GM13976 (cell line): ENCODE results near the gene STEEP1.
"Not testable (repeated sequence)": the region's sequence is repeated elsewhere in the genome, so short reads cannot be mapped to it uniquely, and the experiment has no call there.

Experiments used
- DNase-seq: peaks from one replicate; pipeline ENCODE4 v3.0.0; 2012; ENCODE audit warnings: low spot score
- in situ Hi-C: fragments of 300-500 bp; cut with MboI; formaldehyde crosslinking; loops from one replicate; pipeline ENCODE4 v1.12.0; 2022; ENCODE audit warnings: low sequenced_read_pairs, mixed read lengths, inconsistent platforms; ENCODE audit not compliant: unreplicated experiment
- TF ChIP-seq, protein P1 (sequence below): IDR thresholded peaks from 2 replicates; pipeline ENCODE4 v1.5.1; 2012; ENCODE audit warnings: borderline replicate concordance, mild to moderate bottlenecking; ENCODE audit not compliant: insufficient read depth; ENCODE audit errors: extremely low read depth, missing control alignments, control extremely low read depth

STEEP1 gene

GRCh38 chrX:119500061-119500800 lies 65.0 kb downstream of the STEEP1 start:
- TF ChIP-seq, protein P1, sequence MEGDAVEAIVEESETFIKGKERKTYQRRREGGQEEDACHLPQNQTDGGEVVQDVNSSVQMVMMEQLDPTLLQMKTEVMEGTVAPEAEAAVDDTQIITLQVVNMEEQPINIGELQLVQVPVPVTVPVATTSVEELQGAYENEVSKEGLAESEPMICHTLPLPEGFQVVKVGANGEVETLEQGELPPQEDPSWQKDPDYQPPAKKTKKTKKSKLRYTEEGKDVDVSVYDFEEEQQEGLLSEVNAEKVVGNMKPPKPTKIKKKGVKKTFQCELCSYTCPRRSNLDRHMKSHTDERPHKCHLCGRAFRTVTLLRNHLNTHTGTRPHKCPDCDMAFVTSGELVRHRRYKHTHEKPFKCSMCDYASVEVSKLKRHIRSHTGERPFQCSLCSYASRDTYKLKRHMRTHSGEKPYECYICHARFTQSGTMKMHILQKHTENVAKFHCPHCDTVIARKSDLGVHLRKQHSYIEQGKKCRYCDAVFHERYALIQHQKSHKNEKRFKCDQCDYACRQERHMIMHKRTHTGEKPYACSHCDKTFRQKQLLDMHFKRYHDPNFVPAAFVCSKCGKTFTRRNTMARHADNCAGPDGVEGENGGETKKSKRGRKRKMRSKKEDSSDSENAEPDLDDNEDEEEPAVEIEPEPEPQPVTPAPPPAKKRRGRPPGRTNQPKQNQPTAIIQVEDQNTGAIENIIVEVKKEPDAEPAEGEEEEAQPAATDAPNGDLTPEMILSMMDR, result no peak
- in situ Hi-C loops, result loop anchor here (25.0 kb wide), 1 partner anchor 237 kb away; no protein-coding TSS in a partner anchor
- DNase-seq, result no peak

GRCh38 chrX:119497185-119497584 lies 68.0 kb downstream of the STEEP1 start:
- TF ChIP-seq, protein P1, result no peak
- in situ Hi-C loops, result no loop called here
- DNase-seq, result no peak

DNA sequence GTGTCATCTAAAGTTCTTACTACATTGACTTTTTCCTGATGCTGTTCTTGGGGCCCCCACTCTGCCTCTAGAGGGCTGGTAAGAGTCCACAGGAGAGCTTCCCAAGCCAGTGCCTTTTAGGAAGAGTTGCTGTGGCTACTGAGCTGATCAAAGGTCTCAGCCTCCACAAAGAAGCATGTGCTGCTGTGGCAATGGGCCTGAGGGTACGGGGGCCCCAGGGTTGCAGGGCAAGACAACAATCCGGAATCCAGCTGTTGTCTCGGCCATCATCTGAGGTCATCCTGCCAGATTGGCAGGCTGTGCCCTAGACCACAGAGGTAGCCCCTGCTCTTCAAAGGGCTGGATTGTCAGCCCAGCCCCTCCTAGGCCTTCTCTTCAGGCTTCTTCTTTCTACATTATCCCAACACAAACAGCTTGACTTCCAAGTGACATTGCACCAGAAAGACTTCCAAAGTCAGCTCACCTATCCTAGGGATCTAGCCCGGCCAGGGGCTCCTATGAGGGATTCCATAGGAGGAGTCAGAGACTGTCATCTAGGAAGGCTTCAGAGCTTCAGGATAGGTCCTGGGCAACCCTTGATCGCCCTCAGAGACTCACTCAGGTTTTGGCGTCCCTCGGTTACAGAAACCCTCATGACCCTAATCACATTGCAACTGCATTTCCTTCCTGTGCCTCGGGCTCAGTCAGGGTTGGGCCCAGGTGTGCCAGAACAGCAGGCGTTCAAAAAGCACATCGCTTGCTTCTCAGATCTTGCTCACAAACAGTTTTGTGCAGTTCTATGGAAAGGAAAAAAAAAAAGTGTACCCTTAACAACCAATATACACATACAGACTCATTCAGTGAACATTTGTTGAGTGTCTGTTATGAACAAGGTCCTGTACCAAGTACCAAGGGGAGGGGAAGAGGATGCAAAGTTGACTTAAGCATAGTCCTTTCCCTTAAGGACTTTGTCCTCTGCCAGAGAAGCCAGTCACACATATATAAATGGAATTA lies 69.2 kb downstream of the STEEP1 start:
- in situ Hi-C loops, result no loop called here
- TF ChIP-seq, protein P1, result no peak
- DNase-seq, result no peak

DNA sequence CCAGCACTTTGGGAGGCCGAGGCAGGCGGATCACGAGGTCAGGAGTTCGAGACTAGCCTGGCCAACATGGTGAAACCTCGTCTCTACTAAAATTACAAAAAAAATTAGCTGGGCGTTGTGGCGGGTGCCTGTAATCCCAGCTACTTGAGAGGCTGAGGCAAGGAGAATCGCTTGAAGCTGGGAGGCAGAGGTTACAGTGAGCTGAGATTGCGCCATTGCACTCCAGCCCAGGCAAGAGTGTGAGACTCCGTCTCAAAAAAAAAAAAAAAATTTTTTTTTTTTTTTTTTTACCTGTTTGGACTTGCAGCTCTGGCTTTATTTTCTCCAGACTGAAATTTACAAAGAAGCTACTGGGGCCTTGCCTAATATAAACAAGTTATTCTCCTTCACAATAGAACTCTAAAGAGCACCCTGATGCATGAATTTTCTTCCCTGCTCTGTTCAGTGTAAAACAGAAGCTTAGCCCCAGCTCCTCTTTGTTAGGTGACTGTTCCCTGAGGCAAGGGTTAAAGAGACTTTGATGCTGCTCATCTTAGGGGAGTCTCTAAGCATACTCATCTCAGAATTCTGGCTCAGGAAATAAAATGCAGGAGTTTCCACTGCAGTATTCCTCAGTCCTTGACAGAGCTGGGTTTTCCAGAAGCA lies 71.2 kb downstream of the STEEP1 start:
- in situ Hi-C loops, DNase-seq: not testable (repeated sequence)

DNA sequence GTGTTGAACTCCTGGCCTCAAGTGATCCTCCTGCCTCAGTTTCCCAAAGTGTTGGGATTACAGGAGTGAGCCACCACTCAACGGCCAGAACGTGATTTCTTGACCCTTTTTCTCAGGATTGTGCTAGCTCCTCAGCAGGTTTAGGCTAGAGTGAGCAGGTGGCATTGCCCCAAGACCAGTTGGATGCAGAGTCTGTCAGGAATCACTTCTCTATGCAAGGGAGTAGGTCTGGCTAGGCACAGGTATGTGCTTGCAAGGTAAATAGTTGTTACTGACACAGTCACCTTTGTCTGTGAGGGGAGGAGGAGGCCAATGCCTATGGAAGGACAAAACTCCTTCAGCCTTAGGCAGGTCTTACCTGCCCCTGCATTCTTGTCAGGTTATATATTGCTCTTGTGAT lies 72.7 kb downstream of the STEEP1 start:
- in situ Hi-C loops, result no loop called here
- TF ChIP-seq, protein P1, result no peak

GRCh38 chrX:119489212-119490074 lies 75.8 kb downstream of the STEEP1 start:
- TF ChIP-seq, protein P1, result no peak
- no peak for DNase-seq
- in situ Hi-C loops, result no loop called here

More for the DNA sequence above, 72.7 kb downstream of the STEEP1 start:
- no peak for DNase-seq
